ENCODE results near the gene PUM1. TPM values are rescaled to one million over a fixed set of nuclear protein-coding genes. Genes with fewer than 3 reads are reported as not detected.
A peak's percentile ranks its signal among the peaks of the same experiment; 100 is the strongest.

Gene PUM1
- total RNA-seq, 2 donors from 2014 or later, result 207 to 210 TPM

GRCh38 chr1:30998887-30999286 lies 66.6 kb downstream of the PUM1 start:
- Mint-ChIP-seq H3K36me3 (ENCODE audit: low read depth) (peaks cover 64% of the 10 kb centered on the region), H3K4me1 (peaks cover 27% of the 10 kb centered on the region), H3K4me3 (no peak overlapping the region), H3K27me3 (ENCODE audit: insufficient read depth) (no peaks in the 10 kb centered on the region), H3K9me3 (no peaks in the 10 kb centered on the region), H3K27ac (no peak overlapping the region)
- Histone ChIP-seq H3K4me1 (ENCODE audit: control insufficient read depth, insufficient read depth, low read length) (no peaks in the 10 kb centered on the region), H3K27ac (ENCODE audit: low read depth, low read length) (no peak overlapping the region), H3K36me3 (ENCODE audit: control insufficient read depth, insufficient read depth, low read length) (peaks cover 85% of the 10 kb centered on the region), H3K9ac (ENCODE audit: extremely low read depth, low read length, poor library complexity, severe bottlenecking) (no peak overlapping the region), H3K9me3 (ENCODE audit: control insufficient read depth, low read length) (no peaks in the 10 kb centered on the region), H3K4me3 (ENCODE audit: low read length) (no peak overlapping the region), H3K27me3 (ENCODE audit: control insufficient read depth, insufficient read depth, low read length, poor library complexity, severe bottlenecking) (no peaks in the 10 kb centered on the region)
- no peak for DNase-seq
- 100% methylated on average over 1 of the region's 1 CpG; no CpG with 5 or more reads in 1 of the 2 experiments for WGBS, 2 experiments (ENCODE audit: insufficient coverage in 1 of 2, insufficient read length in 1 of 2)
- no peak for TF ChIP-seq CTCF (conservative IDR thresholded peaks at IDR 0.05)

- no peaks in the 10 kb centered on the region for H3K27me3 ChIP-seq (ENCODE audit: control insufficient read depth, insufficient read depth, low read length, poor library complexity, severe bottlenecking)
- H3K27ac Mint-ChIP-seq, result peak overlapping the region; percentile 58
- H3K27ac ChIP-seq (ENCODE audit: low read depth, low read length), result no peak overlapping the region
- H3K36me3 ChIP-seq (ENCODE audit: control insufficient read depth, insufficient read depth, low read length), result peaks cover 83% of the 10 kb centered on the region
- H3K4me1 ChIP-seq (ENCODE audit: control insufficient read depth, insufficient read depth, low read length), result peaks cover 2% of the 10 kb centered on the region
- H3K4me3 Mint-ChIP-seq, result no peak overlapping the region
- H3K9me3 Mint-ChIP-seq, result no peaks in the 10 kb centered on the region
- no peaks in the 10 kb centered on the region for H3K27me3 Mint-ChIP-seq (ENCODE audit: insufficient read depth)
- 96% methylated on average over 4 of the region's 5 CpGs for WGBS, 2 experiments (ENCODE audit: insufficient coverage in 1 of 2, insufficient read length in 1 of 2)
- H3K9ac ChIP-seq (ENCODE audit: extremely low read depth, low read length, poor library complexity, severe bottlenecking), result no peak overlapping the region
- TF ChIP-seq CTCF (conservative IDR thresholded peaks at IDR 0.05), result no peak
- H3K4me1 Mint-ChIP-seq, result peaks cover 25% of the 10 kb centered on the region
- no peak overlapping the region for H3K4me3 ChIP-seq (ENCODE audit: low read length)
- no peak for DNase-seq
- peaks cover 59% of the 10 kb centered on the region for H3K36me3 Mint-ChIP-seq (ENCODE audit: low read depth)
- no peaks in the 10 kb centered on the region for H3K9me3 ChIP-seq (ENCODE audit: control insufficient read depth, low read length)
These were observed 67.3 kb downstream of the PUM1 start for GRCh38 chr1:30998171-30998570.

DNA sequence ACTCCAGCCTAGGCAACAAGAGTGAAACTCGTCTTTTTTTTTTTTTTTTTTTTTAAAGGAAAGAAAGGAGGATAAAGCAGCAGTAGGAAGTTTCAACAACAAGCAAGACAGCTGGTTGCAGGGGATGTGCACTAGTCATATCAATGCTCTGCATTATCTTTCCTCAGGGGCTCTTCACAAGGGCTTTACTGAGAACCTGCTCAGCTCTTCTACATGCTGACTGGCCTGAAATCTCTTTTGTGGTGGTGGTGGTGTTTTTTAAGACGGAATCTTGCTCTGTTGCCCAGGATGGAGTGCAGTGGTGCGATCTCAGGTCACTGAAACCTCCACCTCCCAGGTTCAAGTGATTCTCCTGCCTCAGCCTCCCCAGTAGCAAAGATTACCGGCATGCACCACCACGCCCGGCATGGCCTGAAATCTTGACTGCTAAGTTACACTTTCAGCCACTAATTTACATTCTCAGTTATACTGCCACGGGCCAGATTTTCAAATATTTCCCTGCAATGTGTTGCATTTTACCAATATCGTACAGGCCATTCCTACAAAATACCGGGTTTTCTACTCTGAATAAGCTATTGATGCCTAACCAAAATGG lies 68.0 kb downstream of the PUM1 start:
- H3K4me3 ChIP-seq (ENCODE audit: low read length), result no peak overlapping the region
- Mint-ChIP-seq H3K4me3 (no peak overlapping the region), H3K4me1 (peaks cover 25% of the 10 kb centered on the region), H3K9me3 (no peaks in the 10 kb centered on the region), H3K27me3 (ENCODE audit: insufficient read depth) (no peaks in the 10 kb centered on the region), H3K36me3 (ENCODE audit: low read depth) (peaks cover 59% of the 10 kb centered on the region), H3K27ac (no peak overlapping the region)
- no peak overlapping the region for H3K9ac ChIP-seq (ENCODE audit: extremely low read depth, low read length, poor library complexity, severe bottlenecking)
- no peak overlapping the region for H3K27ac ChIP-seq (ENCODE audit: low read depth, low read length)
- no peaks in the 10 kb centered on the region for H3K27me3 ChIP-seq (ENCODE audit: control insufficient read depth, insufficient read depth, low read length, poor library complexity, severe bottlenecking)
- WGBS, 2 experiments (ENCODE audit: insufficient coverage in 1 of 2, insufficient read length in 1 of 2), result 96 to 98% methylated on average over 7 to 9 of the region's 9 CpGs
- H3K4me1 ChIP-seq (ENCODE audit: control insufficient read depth, insufficient read depth, low read length), result peaks cover 2% of the 10 kb centered on the region
- H3K36me3 ChIP-seq (ENCODE audit: control insufficient read depth, insufficient read depth, low read length), result peaks cover 82% of the 10 kb centered on the region
- DNase-seq, result no peak
- H3K9me3 ChIP-seq (ENCODE audit: control insufficient read depth, low read length), result no peaks in the 10 kb centered on the region
- no peak for TF ChIP-seq CTCF (conservative IDR thresholded peaks at IDR 0.05)
